ENCODE results near the gene DSP.

The DSP gene

GRCh38 chr6:7541175-7542064 is at the start of gene DSP:
Gene DSP (plus strand): TSS chr6:7541671. CDS start chr6:7541916, 245 bp downstream.
- no peak for DNase-seq

- DNase-seq = no peak
Measured at GRCh38 chr6:7493866-7494265, 47.6 kb upstream of the DSP start.

- DNase-seq = no peak
Measured at GRCh38 chr6:7494638-7495037, 46.8 kb upstream of the DSP start.

- DNase-seq = no peak
Measured at GRCh38 chr6:7496266-7496875, 45.1 kb upstream of the DSP start.

GRCh38 chr6:7500752-7501282 is 40.7 kb upstream of the DSP start:
- no peak for DNase-seq

- DNase-seq = no peak
Measured at GRCh38 chr6:7502743-7503142, 38.7 kb upstream of the DSP start.

- DNase-seq = no peak
Measured at GRCh38 chr6:7504041-7504440, 37.4 kb upstream of the DSP start.

- DNase-seq = no peak
Measured at GRCh38 chr6:7505189-7505699, 36.2 kb upstream of the DSP start.

GRCh38 chr6:7507600-7507999 is 33.9 kb upstream of the DSP start:
- no peak for DNase-seq

GRCh38 chr6:7512320-7512719 is 29.2 kb upstream of the DSP start:
- DNase-seq = no peak

- no peak for DNase-seq
Measured at GRCh38 chr6:7513529-7513928, 27.9 kb upstream of the DSP start.

GRCh38 chr6:7515363-7515762 is 26.1 kb upstream of the DSP start:
- no peak for DNase-seq

- no peak for DNase-seq
Measured at GRCh38 chr6:7518877-7519276, 22.6 kb upstream of the DSP start.

GRCh38 chr6:7522873-7523272 is 18.6 kb upstream of the DSP start:
- no peak for DNase-seq

- DNase-seq = no peak
Measured at GRCh38 chr6:7523922-7524321, 17.5 kb upstream of the DSP start.

- no peak for DNase-seq
Measured at GRCh38 chr6:7526755-7527154, 14.7 kb upstream of the DSP start.

GRCh38 chr6:7528565-7528964 is 12.9 kb upstream of the DSP start:
- no peak for DNase-seq

- DNase-seq = no peak
Measured at GRCh38 chr6:7529141-7529540, 12.3 kb upstream of the DSP start.

- no peak for DNase-seq
Measured at GRCh38 chr6:7532232-7532631, 9.2 kb upstream of the DSP start.

- no peak for DNase-seq
Measured at GRCh38 chr6:7532821-7533220, 8.7 kb upstream of the DSP start.

GRCh38 chr6:7534192-7534591 is 7.3 kb upstream of the DSP start:
- no peak for DNase-seq

GRCh38 chr6:7535498-7535897 is 6.0 kb upstream of the DSP start:
- no peak for DNase-seq

GRCh38 chr6:7537565-7538174 is 3.8 kb upstream of the DSP start:
- DNase-seq = no peak

- no peak for DNase-seq
Measured at GRCh38 chr6:7538484-7538883, 3.0 kb upstream of the DSP start.

Measured in Kasumi-1 (cell line).